IMR-90 (cell line): Measurements from ENCODE around the gene RAB11FIP3. TPM values are rescaled to one million over a fixed set of nuclear protein-coding genes. Genes with fewer than 3 reads are reported as not detected.

Experiments
- ATAC-seq: fragments of 200-7000 bp; cut with Tn5 transposase; 2 replicates; pipeline ENCODE4 v1.9.1; 2020; ENCODE audit warnings: low read depth, mild to moderate bottlenecking, moderate library complexity
- BruUV-seq: library from RNA; stranded (reverse); fragments of 400-500 nt; replicated peaks from 2 replicates; lab custom pipeline; 2021; lab: Mats Ljungman, UMichigan
- CTCF ChIA-PET: fragments of 300-600 bp; formaldehyde crosslinking; extraction: SDS; loops from one replicate; lab custom pipeline; 2021; ENCODE audit warnings: antibody characterized with exemption; lab: Yijun Ruan, JAX
- POLR2A ChIA-PET: fragments of 300-600 bp; sonication (Branson Sonifier 250); formaldehyde crosslinking; loops from one replicate; lab custom pipeline; 2022; ENCODE audit warnings: antibody characterized with exemption; ENCODE audit not compliant: unreplicated experiment; lab: Charles Lee
- DNase-seq: peaks from one replicate; pipeline ENCODE4 v3.0.0; 2013
- H2AFZ ChIP-seq: replicated peaks from 2 replicates; pipeline ENCODE3; 2013; ENCODE audit warnings: low read length, mild to moderate bottlenecking; ENCODE audit not compliant: poor library complexity
- H2AK5ac ChIP-seq: 2 replicates; pipeline ENCODE4 v1.6.1; 2013; ENCODE audit warnings: low read depth, low read length, inconsistent platforms
- H2AK9ac ChIP-seq: replicated peaks from 2 replicates; pipeline ENCODE3; 2013; ENCODE audit warnings: mild to moderate bottlenecking, low read depth, low read length, moderate library complexity; ENCODE audit not compliant: poor library complexity
- H2BK120ac ChIP-seq: 2 replicates; pipeline ENCODE4 v1.6.1; 2013; ENCODE audit warnings: low read depth, low read length, inconsistent platforms
- H2BK15ac ChIP-seq: 3 replicates; pipeline ENCODE4 v1.6.1; 2013; ENCODE audit warnings: low read depth, low read length, inconsistent platforms
- H2BK20ac ChIP-seq: 2 replicates; pipeline ENCODE4 v1.6.1; 2013; ENCODE audit warnings: low read depth, mild to moderate bottlenecking, inconsistent platforms, low read length, moderate library complexity
- H2BK5ac ChIP-seq: 2 replicates; pipeline ENCODE4 v1.6.1; 2013; ENCODE audit warnings: mild to moderate bottlenecking, low read depth, low read length, inconsistent platforms; ENCODE audit not compliant: poor library complexity, severe bottlenecking
- H3K14ac ChIP-seq: replicated peaks from 2 replicates; pipeline ENCODE4 v1.6.1; 2013; ENCODE audit warnings: low read depth, low read length, inconsistent platforms
- H3K18ac ChIP-seq: 2 replicates; pipeline ENCODE4 v1.6.1; 2013; ENCODE audit warnings: low read depth, low read length, control low read depth
- H3K23ac ChIP-seq: 2 replicates; pipeline ENCODE4 v1.6.1; 2013; ENCODE audit warnings: low read depth, low read length, inconsistent platforms
- H3K27ac ChIP-seq: 2 replicates; pipeline ENCODE4 v1.5.1; 2013; ENCODE audit warnings: mild to moderate bottlenecking, control low read depth, low read length; ENCODE audit not compliant: insufficient read depth
- H3K27me3 ChIP-seq: 2 replicates; pipeline ENCODE4 v1.6.1; 2013; ENCODE audit warnings: low read length; ENCODE audit not compliant: control insufficient read depth, insufficient read depth
- H3K36me3 ChIP-seq: 2 replicates; pipeline ENCODE4 v1.6.1; 2013; ENCODE audit warnings: low read length, mixed read lengths; ENCODE audit not compliant: control insufficient read depth, insufficient read depth
- H3K4ac ChIP-seq: 2 replicates; pipeline ENCODE4 v1.6.1; 2013; ENCODE audit warnings: low read depth, low read length, inconsistent platforms
- H3K4me1 ChIP-seq: 2 replicates; pipeline ENCODE4 v1.6.1; 2013; ENCODE audit warnings: low read length, mixed read lengths; ENCODE audit not compliant: control insufficient read depth, insufficient read depth
- H3K4me2 ChIP-seq: 2 replicates; pipeline ENCODE4 v1.6.1; 2013; ENCODE audit warnings: low read depth, mild to moderate bottlenecking, control low read depth, low read length, moderate library complexity
- H3K4me3 ChIP-seq: 2 replicates; pipeline ENCODE4 v1.5.1; 2013; ENCODE audit warnings: low read depth, mild to moderate bottlenecking, control low read depth, low read length, moderate library complexity; ENCODE audit not compliant: insufficient read depth
- H3K56ac ChIP-seq: 2 replicates; pipeline ENCODE4 v1.6.1; 2013; ENCODE audit warnings: low read length, inconsistent platforms; ENCODE audit not compliant: insufficient read depth; ENCODE audit errors: extremely low read depth
- H3K79me1 ChIP-seq, 2 experiments: 2 replicates each; pipeline ENCODE4 v1.6.1; 2013; ENCODE audit warnings: low read length in 2 of 2, inconsistent platforms in 1 of 2, low read depth in 1 of 2
- H3K9ac ChIP-seq: 2 replicates; pipeline ENCODE4 v1.6.1; 2013; ENCODE audit warnings: low read depth, low read length, control low read depth
- H3K9me1 ChIP-seq: 2 replicates; pipeline ENCODE4 v1.6.1; 2013; ENCODE audit warnings: low read length, inconsistent platforms; ENCODE audit not compliant: insufficient read depth
- H3K9me3 ChIP-seq: 2 replicates; pipeline ENCODE4 v1.6.1; 2013; ENCODE audit warnings: low read length; ENCODE audit not compliant: control insufficient read depth, insufficient read depth
- H4K20me1 ChIP-seq: 2 replicates; pipeline ENCODE4 v1.6.1; 2013; ENCODE audit warnings: low read length, inconsistent platforms; ENCODE audit not compliant: insufficient read depth
- H4K5ac ChIP-seq: 2 replicates; pipeline ENCODE4 v1.6.1; 2013; ENCODE audit warnings: mild to moderate bottlenecking, low read depth, low read length, control low read depth
- H4K8ac ChIP-seq, 2 experiments: 2 replicates each; pipeline ENCODE4 v1.6.1; 2013; ENCODE audit warnings: low read depth in 2 of 2, low read length in 2 of 2, control low read depth in 1 of 2, inconsistent platforms in 1 of 2
- H4K91ac ChIP-seq: 2 replicates; pipeline ENCODE4 v1.6.1; 2013; ENCODE audit warnings: low read depth, low read length, inconsistent platforms; ENCODE audit not compliant: insufficient read depth
- CEBPB ChIP-seq: IDR thresholded peaks from 2 replicates; pipeline ENCODE4 v1.6.1; 2012; ENCODE audit warnings: low read depth, low read length, improper control_type of control experiment
- CTCF ChIP-seq: conservative IDR thresholded peaks from 2 replicates; pipeline ENCODE4 v1.5.1; 2012; ENCODE audit warnings: mild to moderate bottlenecking, low read depth, low read length, improper control_type of control experiment
- FOS ChIP-seq: fragments of 150-350 bp; IDR thresholded peaks from 2 replicates; pipeline ENCODE4 v1.6.1; 2016; ENCODE audit warnings: low read depth, low read length
- MAFK ChIP-seq: IDR thresholded peaks from 2 replicates; pipeline ENCODE4 v1.6.1; 2012; ENCODE audit warnings: low read depth, low read length, improper control_type of control experiment
- MXI1 ChIP-seq: IDR thresholded peaks from 2 replicates; pipeline ENCODE4 v1.6.1; 2012; ENCODE audit warnings: low read depth, mild to moderate bottlenecking, low read length, moderate library complexity, borderline replicate concordance
- SMC3 ChIP-seq: fragments of 150-350 bp; IDR thresholded peaks from 2 replicates; pipeline ENCODE4 v1.6.1; 2016; ENCODE audit warnings: low read depth, mild to moderate bottlenecking, antibody characterized with exemption, low read length, moderate library complexity
- USF2 ChIP-seq: fragments of 150-350 bp; IDR thresholded peaks from 2 replicates; pipeline ENCODE4 v1.6.1; 2017; ENCODE audit warnings: mild to moderate bottlenecking, antibody characterized with exemption, low read length, low read depth
- WGBS, 2 experiments: methylation state at CpG; one replicate each; pipeline versions ENCODE4 v1.1.5 to v1.1.7; 2013; ENCODE audit warnings: missing lambda C conversion rate in 2 of 2; ENCODE audit not compliant: insufficient read length in 1 of 2; ENCODE audit errors: extremely low coverage in 2 of 2; 5-methylcytosine and 5-hydroxymethylcytosine counted together
- dilution Hi-C: fragments of 300-500 bp; cut with HindIII; formaldehyde crosslinking; loops from one replicate; pipeline ENCODE4 v1.14.3; 2018; ENCODE audit warnings: low sequenced_read_pairs; ENCODE audit not compliant: unreplicated experiment
- in situ Hi-C: fragments of 300-500 bp; cut with MboI; formaldehyde crosslinking; loops from 3 replicates; pipeline ENCODE4 v1.14.3; 2019; ENCODE audit warnings: low sequenced_read_pairs, inconsistent platforms, mixed read lengths
- intact Hi-C: fragments of 100-400 bp; cut with micrococcal nuclease; formaldehyde crosslinking; loops from 2 replicates; pipeline ENCODE4 v1.10.0; 2022
- polyA plus RNA-seq, 3 experiments: library from polyadenylated mRNA; depleted of rRNA; stranded (reverse); fragments of >200 nt; gene quantifications; 2 replicates each; pipeline ENCODE4 v1.2.3, GENCODE V29; 2012; ENCODE audit warnings: low replicate concordance in 1 of 3
- total RNA-seq: library from RNA; depleted of rRNA; stranded (reverse); fragments of >200 nt; gene quantifications from 2 replicates; pipeline ENCODE4 v1.2.3, GENCODE V29; 2012

RAB11FIP3 gene
- total and polyA plus RNA-seq, 2 of the 4 experiments (the other 2 are of a cell fraction): 7.5 to 22.5 TPM

- Histone ChIP-seq H3K27ac (no peak overlapping the region), H3K4me3 (no peak overlapping the region), H3K4me1 (no peaks in the 10 kb centered on the region), H2BK120ac (no peak overlapping the region), H3K18ac (no peak overlapping the region), H3K9me1 (peaks cover 2% of the 10 kb centered on the region; the same call in 1 of the 2 replicates), H3K14ac (no peak overlapping the region), H3K79me1 (peaks cover 9 to 34% of the 10 kb centered on the region in 2 experiments), H3K4me2 (no peak overlapping the region), H2BK15ac (no peak overlapping the region), H4K91ac (no peak overlapping the region), H2AK5ac (no peak overlapping the region), H3K36me3 (peaks cover 14% of the 10 kb centered on the region), H4K8ac (no peak overlapping the region), H2BK20ac (no peak overlapping the region), H4K20me1 (no peaks in the 10 kb centered on the region; the same call in 1 of the 2 replicates), H3K9me3 (no peaks in the 10 kb centered on the region), H4K5ac (no peak overlapping the region), H3K27me3 (no peaks in the 10 kb centered on the region), H3K4ac (no peak overlapping the region), H2BK5ac (no peak overlapping the region), H2AFZ (no peak overlapping the region), H3K56ac (no peak overlapping the region), H3K9ac (no peak overlapping the region), H2AK9ac (no peak overlapping the region), H3K23ac (no peak overlapping the region)
- POLR2A ChIA-PET: no interaction called here
- 90% methylated on average over 19 of the region's 23 CpGs; no CpG with 5 or more reads in 1 of the 2 experiments for WGBS, 2 experiments
- no peak for TF ChIP-seq FOS
- TF ChIP-seq MAFK: no peak
- TF ChIP-seq SMC3: no peak
- TF ChIP-seq CTCF: no peak
- TF ChIP-seq CEBPB: no peak
- no peak for TF ChIP-seq MXI1
- TF ChIP-seq USF2: no peak
- no TSS peak for BruUV-seq
- in situ Hi-C loops (no loop called here), intact Hi-C loops (no loop called here), dilution Hi-C loops (no loop called here)
- DNase-seq: no peak
- CTCF ChIA-PET: no interaction called here
- ATAC-seq: no peak
These were observed 52.1 kb downstream of the RAB11FIP3 start for GRCh38 chr16:477301-478157.
